Panc1 (cell line): ENCODE results near the gene TBCB. TPM values are rescaled to one million over a fixed set of nuclear protein-coding genes. Genes with fewer than 3 reads are reported as not detected.

Experiments used
- ATAC-seq: fragments of 200-7000 bp; cut with Tn5 transposase; 2 replicates; pipeline ENCODE4 v1.9.1; 2020; ENCODE audit warnings: mild to moderate bottlenecking, moderate library complexity
- BruUV-seq: library from RNA; stranded (reverse); fragments of 400-500 nt; replicated peaks from 2 replicates; lab custom pipeline; 2021; lab: Mats Ljungman, UMichigan
- CTCF ChIA-PET: fragments of 300-600 bp; sonication (Branson Sonifier 250); formaldehyde crosslinking; loops from one replicate; lab custom pipeline; 2022; ENCODE audit warnings: antibody characterized with exemption; lab: Charles Lee
- POLR2A ChIA-PET: fragments of 300-600 bp; sonication (Branson Sonifier 250); formaldehyde crosslinking; loops from one replicate; lab custom pipeline; 2022; ENCODE audit warnings: antibody characterized with exemption; lab: Charles Lee
- DNase-seq: peaks from one replicate; pipeline ENCODE4 v3.0.0-alpha.2; 2010; ENCODE audit warnings: low read depth, low spot score
- H3K27ac ChIP-seq: 2 replicates; pipeline ENCODE4 v1.5.1; 2011; ENCODE audit warnings: mild to moderate bottlenecking, low read length, inconsistent platforms
- H3K27me3 ChIP-seq: fragments of 200-500 bp; sonication (Bioruptor generic); 2 replicates; pipeline ENCODE4 v1.6.0; 2014; ENCODE audit warnings: low read length, inconsistent platforms; ENCODE audit not compliant: control insufficient read depth, insufficient read depth
- H3K36me3 ChIP-seq: fragments of 200-500 bp; sonication (Bioruptor generic); 2 replicates; pipeline ENCODE4 v1.5.1; 2014; ENCODE audit warnings: inconsistent platforms, mild to moderate bottlenecking, low read length, moderate library complexity; ENCODE audit not compliant: control insufficient read depth, insufficient read depth
- H3K4me1 ChIP-seq: 2 replicates; pipeline ENCODE4 v1.5.1; 2011; ENCODE audit warnings: inconsistent platforms, mild to moderate bottlenecking, low read length, moderate library complexity; ENCODE audit not compliant: control insufficient read depth, insufficient read depth
- H3K4me3 ChIP-seq, 2 experiments: 2 replicates each; pipeline ENCODE4 v1.5.1; 2011 to 2012; ENCODE audit warnings: low read depth in 2 of 2, low read length in 2 of 2, mild to moderate bottlenecking in 2 of 2, inconsistent platforms in 1 of 2, moderate library complexity in 1 of 2
- H3K9me3 ChIP-seq: fragments of 200-500 bp; sonication (Bioruptor generic); 2 replicates; pipeline ENCODE4 v1.5.1; 2014; ENCODE audit warnings: low read depth, mild to moderate bottlenecking, inconsistent platforms, low read length, moderate library complexity; ENCODE audit not compliant: control insufficient read depth, insufficient read depth
- POLR2AphosphoS5 ChIP-seq: IDR thresholded peaks from 2 replicates; pipeline ENCODE4 v1.6.1; 2012; ENCODE audit warnings: mild to moderate bottlenecking, low read depth, low read length, moderate library complexity
- SIN3A ChIP-seq: IDR thresholded peaks from 2 replicates; pipeline ENCODE4 v1.6.1; 2012; ENCODE audit warnings: low read depth, mild to moderate bottlenecking, low read length, moderate library complexity, borderline replicate concordance; ENCODE audit not compliant: insufficient read depth
- TCF7L2 ChIP-seq: IDR thresholded peaks from 2 replicates; pipeline ENCODE4 v1.6.1; 2011; ENCODE audit warnings: mild to moderate bottlenecking, low read depth, low read length, inconsistent platforms
- in situ Hi-C: cut with HindIII; loops from 2 replicates; pipeline ENCODE4 v1.10.0; 2016; ENCODE audit warnings: low sequenced_read_pairs, low pct_unique_long_range_greater_than_20kb
- intact Hi-C: fragments of 100-400 bp; cut with micrococcal nuclease; formaldehyde crosslinking; loops from one replicate; pipeline ENCODE4 v1.10.0; 2022; ENCODE audit not compliant: unreplicated experiment
- total RNA-seq: library from RNA; stranded (reverse); gene quantifications from one replicate; pipeline ENCODE4 v1.2.1, GENCODE V29; 2021; ENCODE audit not compliant: unreplicated experiment
- TF ChIP-seq, protein P1 (sequence below), 2 experiments: IDR thresholded peaks; 2 replicates each; pipeline ENCODE4 v1.6.1; 2011 to 2012; ENCODE audit warnings: low read depth in 2 of 2, control low read depth in 1 of 2, low read length in 1 of 2, mild to moderate bottlenecking in 1 of 2, moderate library complexity in 1 of 2; ENCODE audit not compliant: insufficient read depth in 1 of 2
- TF ChIP-seq, protein P2 (sequence below): fragments of 450-650 bp; IDR thresholded peaks from 2 replicates; pipeline ENCODE4 v1.5.1; 2017; ENCODE audit warnings: mild to moderate bottlenecking

Gene TBCB
- total RNA-seq, 1 experiment from 2014 or later = 496 TPM

DNA sequence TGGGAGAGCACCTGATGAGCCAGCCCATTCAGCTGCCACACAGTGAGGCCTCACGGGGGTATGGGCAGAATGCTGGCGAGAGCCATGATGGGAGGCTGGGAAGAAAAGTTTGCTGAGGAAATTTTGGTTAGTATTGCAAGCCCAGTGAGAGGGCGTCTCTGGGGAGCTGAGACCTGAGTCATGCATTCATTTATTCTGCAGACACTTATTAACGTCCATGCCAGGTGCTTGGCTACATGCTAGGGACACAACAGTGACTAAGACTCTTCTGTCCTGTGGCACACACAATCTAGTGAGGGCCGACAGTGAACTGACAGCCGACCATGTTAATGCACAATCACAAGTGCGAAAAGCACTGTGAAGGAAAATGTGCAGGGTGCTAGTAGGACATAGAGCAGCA is 33.4 kb upstream of the TBCB start:
- peaks cover 1% of the 10 kb centered on the region for H3K36me3 ChIP-seq
- no peaks in the 10 kb centered on the region for H3K27me3 ChIP-seq
- H3K9me3 ChIP-seq = no peaks in the 10 kb centered on the region
- no TSS peak for BruUV-seq
- H3K27ac ChIP-seq = no peak overlapping the region
- TF ChIP-seq, protein P1, sequence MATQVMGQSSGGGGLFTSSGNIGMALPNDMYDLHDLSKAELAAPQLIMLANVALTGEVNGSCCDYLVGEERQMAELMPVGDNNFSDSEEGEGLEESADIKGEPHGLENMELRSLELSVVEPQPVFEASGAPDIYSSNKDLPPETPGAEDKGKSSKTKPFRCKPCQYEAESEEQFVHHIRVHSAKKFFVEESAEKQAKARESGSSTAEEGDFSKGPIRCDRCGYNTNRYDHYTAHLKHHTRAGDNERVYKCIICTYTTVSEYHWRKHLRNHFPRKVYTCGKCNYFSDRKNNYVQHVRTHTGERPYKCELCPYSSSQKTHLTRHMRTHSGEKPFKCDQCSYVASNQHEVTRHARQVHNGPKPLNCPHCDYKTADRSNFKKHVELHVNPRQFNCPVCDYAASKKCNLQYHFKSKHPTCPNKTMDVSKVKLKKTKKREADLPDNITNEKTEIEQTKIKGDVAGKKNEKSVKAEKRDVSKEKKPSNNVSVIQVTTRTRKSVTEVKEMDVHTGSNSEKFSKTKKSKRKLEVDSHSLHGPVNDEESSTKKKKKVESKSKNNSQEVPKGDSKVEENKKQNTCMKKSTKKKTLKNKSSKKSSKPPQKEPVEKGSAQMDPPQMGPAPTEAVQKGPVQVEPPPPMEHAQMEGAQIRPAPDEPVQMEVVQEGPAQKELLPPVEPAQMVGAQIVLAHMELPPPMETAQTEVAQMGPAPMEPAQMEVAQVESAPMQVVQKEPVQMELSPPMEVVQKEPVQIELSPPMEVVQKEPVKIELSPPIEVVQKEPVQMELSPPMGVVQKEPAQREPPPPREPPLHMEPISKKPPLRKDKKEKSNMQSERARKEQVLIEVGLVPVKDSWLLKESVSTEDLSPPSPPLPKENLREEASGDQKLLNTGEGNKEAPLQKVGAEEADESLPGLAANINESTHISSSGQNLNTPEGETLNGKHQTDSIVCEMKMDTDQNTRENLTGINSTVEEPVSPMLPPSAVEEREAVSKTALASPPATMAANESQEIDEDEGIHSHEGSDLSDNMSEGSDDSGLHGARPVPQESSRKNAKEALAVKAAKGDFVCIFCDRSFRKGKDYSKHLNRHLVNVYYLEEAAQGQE (IDR thresholded peaks at IDR 0.05; ENCODE audit: insufficient read depth in 1 of 2, low read depth in 2 of 2, low read length in 1 of 2) = no peak
- TF ChIP-seq, protein P2, sequence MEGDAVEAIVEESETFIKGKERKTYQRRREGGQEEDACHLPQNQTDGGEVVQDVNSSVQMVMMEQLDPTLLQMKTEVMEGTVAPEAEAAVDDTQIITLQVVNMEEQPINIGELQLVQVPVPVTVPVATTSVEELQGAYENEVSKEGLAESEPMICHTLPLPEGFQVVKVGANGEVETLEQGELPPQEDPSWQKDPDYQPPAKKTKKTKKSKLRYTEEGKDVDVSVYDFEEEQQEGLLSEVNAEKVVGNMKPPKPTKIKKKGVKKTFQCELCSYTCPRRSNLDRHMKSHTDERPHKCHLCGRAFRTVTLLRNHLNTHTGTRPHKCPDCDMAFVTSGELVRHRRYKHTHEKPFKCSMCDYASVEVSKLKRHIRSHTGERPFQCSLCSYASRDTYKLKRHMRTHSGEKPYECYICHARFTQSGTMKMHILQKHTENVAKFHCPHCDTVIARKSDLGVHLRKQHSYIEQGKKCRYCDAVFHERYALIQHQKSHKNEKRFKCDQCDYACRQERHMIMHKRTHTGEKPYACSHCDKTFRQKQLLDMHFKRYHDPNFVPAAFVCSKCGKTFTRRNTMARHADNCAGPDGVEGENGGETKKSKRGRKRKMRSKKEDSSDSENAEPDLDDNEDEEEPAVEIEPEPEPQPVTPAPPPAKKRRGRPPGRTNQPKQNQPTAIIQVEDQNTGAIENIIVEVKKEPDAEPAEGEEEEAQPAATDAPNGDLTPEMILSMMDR = no peak
- TF ChIP-seq TCF7L2 (no peak), SIN3A (no peak), POLR2AphosphoS5 (no peak)
- ChIA-PET CTCF (no interaction called here), POLR2A (no interaction called here)
- ATAC-seq (no peak), DNase-seq (no peak)
- in situ Hi-C loops (no loop called here), intact Hi-C loops (no loop called here)
- H3K4me1 ChIP-seq = no peaks in the 10 kb centered on the region
- H3K4me3 ChIP-seq = no peak overlapping the region

DNA sequence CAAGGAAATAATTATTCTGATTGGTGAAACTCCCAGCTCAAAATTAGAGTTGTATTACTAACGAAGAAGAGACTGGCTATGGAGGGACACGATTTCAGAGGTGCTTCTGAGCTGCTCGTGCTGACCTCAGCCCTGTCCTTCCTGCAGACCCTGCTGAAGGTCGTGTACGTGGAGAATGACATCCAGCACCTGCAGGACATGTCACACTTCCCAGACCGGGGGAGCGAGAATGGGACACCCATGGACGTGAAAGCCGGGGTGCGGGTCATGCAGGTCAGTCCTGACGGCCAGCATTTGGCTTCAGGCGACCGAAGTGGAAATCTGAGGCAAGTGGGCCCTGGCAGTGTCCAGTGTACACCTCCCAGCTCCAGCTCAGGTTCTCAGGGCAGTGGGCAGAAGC is 32.4 kb upstream of the TBCB start:
- Histone ChIP-seq H3K36me3 (no peaks in the 10 kb centered on the region; the same call in none of the 2 replicates), H3K4me1 (no peaks in the 10 kb centered on the region), H3K9me3 (no peaks in the 10 kb centered on the region), H3K4me3 (no peak overlapping the region), H3K27ac (no peak overlapping the region), H3K27me3 (no peaks in the 10 kb centered on the region)
- ATAC-seq = no peak
- ChIA-PET CTCF (interaction anchor here (0.6 kb wide), 1 partner anchor 29 kb away, joined by 4 read pairs; no protein-coding TSS in a partner anchor), POLR2A (no interaction called here)
- intact Hi-C loops = no loop called here
- TF ChIP-seq, protein P2 = no peak
- TF ChIP-seq TCF7L2 = no peak
- no peak for TF ChIP-seq SIN3A
- TF ChIP-seq, protein P1 (IDR thresholded peaks at IDR 0.05; ENCODE audit: insufficient read depth in 1 of 2, low read depth in 2 of 2, low read length in 1 of 2) = no peak
- TF ChIP-seq POLR2AphosphoS5 = no peak
- no TSS peak for BruUV-seq
- in situ Hi-C loops = no loop called here
- DNase-seq = no peak
